Measurements from ENCODE around the gene MARCKSL1. TPM values are rescaled to one million over a fixed set of nuclear protein-coding genes. Genes with fewer than 3 reads are reported as not detected.

Gene MARCKSL1
- polyA plus RNA-seq, 1 donor from 2014 or later, result 694 TPM

DNA sequence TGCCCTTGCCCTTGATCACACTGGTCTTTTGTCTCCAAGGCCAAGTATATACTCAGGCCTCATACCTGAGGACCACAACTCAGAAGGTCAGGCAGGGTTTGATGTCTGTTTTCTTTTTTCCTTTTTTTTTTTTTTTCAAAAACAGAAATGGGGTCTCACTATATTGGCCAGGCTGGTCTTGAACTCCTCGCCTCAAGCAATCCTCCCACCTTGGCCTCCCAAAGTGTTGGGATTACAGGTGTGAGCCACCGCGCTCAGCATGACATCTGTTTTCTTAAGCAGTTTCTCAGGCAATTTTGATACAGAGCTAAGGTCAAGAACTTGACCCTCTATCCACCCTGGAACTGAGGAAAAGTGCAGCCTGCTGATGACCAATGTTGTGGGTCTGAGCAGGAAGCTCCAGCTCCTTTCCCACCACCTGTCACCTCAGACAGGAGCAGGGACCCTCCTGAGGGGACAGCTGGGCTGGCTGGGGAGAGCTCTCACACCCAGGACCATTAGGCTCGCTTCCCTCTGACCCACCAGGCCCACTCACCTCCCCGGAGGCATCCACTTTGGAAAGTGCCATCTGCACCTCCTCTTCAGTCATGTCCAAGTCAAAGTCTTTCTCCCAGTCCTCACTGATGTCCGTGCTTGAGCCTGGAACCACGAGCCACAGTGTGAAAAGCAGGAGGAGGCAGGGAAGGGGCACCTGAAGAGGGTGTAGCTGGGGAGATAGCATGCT lies 32.0 kb upstream of the MARCKSL1 start:
- Histone ChIP-seq H3K4me3 (ENCODE audit: low read length) (no peak overlapping the region), H3K9ac (ENCODE audit: low read length) (no peak overlapping the region), H3K4me2 (ENCODE audit: low read length) (no peak overlapping the region), H3K9me3 (ENCODE audit: low read length) (no peaks in the 10 kb centered on the region), H3K79me2 (replicated peaks; ENCODE audit: insufficient read depth, low read length) (no peaks in the 10 kb centered on the region), H3K27me3 (ENCODE audit: insufficient read depth, low read depth, low read length) (no peaks in the 10 kb centered on the region), H2AFZ (ENCODE audit: low read depth, low read length) (no peak overlapping the region), H3K9me2 (ENCODE audit: insufficient read depth, low read length) (no peaks in the 10 kb centered on the region), H3K36me3 (ENCODE audit: insufficient read depth, low read length) (peaks cover 6% of the 10 kb centered on the region), H3F3A (ENCODE audit: insufficient read depth, low read length, poor library complexity, severe bottlenecking) (no peaks in the 10 kb centered on the region), H3K27ac (ENCODE audit: low read length) (no peak overlapping the region), H4K20me1 (ENCODE audit: insufficient read depth) (no peaks in the 10 kb centered on the region)
- no peak for TF ChIP-seq SMC3 (conservative IDR thresholded peaks at IDR 0.05; ENCODE audit: poor library complexity)
- TF ChIP-seq, protein P1, sequence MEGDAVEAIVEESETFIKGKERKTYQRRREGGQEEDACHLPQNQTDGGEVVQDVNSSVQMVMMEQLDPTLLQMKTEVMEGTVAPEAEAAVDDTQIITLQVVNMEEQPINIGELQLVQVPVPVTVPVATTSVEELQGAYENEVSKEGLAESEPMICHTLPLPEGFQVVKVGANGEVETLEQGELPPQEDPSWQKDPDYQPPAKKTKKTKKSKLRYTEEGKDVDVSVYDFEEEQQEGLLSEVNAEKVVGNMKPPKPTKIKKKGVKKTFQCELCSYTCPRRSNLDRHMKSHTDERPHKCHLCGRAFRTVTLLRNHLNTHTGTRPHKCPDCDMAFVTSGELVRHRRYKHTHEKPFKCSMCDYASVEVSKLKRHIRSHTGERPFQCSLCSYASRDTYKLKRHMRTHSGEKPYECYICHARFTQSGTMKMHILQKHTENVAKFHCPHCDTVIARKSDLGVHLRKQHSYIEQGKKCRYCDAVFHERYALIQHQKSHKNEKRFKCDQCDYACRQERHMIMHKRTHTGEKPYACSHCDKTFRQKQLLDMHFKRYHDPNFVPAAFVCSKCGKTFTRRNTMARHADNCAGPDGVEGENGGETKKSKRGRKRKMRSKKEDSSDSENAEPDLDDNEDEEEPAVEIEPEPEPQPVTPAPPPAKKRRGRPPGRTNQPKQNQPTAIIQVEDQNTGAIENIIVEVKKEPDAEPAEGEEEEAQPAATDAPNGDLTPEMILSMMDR (IDR thresholded peaks at IDR 0.05; ENCODE audit: poor library complexity, severe bottlenecking), result no peak
- no peak for TF ChIP-seq POLR2AphosphoS5 (IDR thresholded peaks at IDR 0.05)
- no peak for TF ChIP-seq RAD21 (conservative IDR thresholded peaks at IDR 0.05)
- TF ChIP-seq TAF1 (IDR thresholded peaks at IDR 0.05; ENCODE audit: low read depth), result no peak
- TF ChIP-seq EZH2 (IDR thresholded peaks at IDR 0.05; ENCODE audit: borderline replicate concordance, insufficient read depth, low read length, poor library complexity, severe bottlenecking), result no peak
- TF ChIP-seq, protein P2, sequence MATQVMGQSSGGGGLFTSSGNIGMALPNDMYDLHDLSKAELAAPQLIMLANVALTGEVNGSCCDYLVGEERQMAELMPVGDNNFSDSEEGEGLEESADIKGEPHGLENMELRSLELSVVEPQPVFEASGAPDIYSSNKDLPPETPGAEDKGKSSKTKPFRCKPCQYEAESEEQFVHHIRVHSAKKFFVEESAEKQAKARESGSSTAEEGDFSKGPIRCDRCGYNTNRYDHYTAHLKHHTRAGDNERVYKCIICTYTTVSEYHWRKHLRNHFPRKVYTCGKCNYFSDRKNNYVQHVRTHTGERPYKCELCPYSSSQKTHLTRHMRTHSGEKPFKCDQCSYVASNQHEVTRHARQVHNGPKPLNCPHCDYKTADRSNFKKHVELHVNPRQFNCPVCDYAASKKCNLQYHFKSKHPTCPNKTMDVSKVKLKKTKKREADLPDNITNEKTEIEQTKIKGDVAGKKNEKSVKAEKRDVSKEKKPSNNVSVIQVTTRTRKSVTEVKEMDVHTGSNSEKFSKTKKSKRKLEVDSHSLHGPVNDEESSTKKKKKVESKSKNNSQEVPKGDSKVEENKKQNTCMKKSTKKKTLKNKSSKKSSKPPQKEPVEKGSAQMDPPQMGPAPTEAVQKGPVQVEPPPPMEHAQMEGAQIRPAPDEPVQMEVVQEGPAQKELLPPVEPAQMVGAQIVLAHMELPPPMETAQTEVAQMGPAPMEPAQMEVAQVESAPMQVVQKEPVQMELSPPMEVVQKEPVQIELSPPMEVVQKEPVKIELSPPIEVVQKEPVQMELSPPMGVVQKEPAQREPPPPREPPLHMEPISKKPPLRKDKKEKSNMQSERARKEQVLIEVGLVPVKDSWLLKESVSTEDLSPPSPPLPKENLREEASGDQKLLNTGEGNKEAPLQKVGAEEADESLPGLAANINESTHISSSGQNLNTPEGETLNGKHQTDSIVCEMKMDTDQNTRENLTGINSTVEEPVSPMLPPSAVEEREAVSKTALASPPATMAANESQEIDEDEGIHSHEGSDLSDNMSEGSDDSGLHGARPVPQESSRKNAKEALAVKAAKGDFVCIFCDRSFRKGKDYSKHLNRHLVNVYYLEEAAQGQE (IDR thresholded peaks at IDR 0.05; ENCODE audit: borderline replicate concordance), result no peak
- no peak for TF ChIP-seq MXI1 (conservative IDR thresholded peaks at IDR 0.05; ENCODE audit: poor library complexity, severe bottlenecking)
- TF ChIP-seq EP300 (conservative IDR thresholded peaks at IDR 0.05; ENCODE audit: poor library complexity, severe bottlenecking), result no peak

DNA sequence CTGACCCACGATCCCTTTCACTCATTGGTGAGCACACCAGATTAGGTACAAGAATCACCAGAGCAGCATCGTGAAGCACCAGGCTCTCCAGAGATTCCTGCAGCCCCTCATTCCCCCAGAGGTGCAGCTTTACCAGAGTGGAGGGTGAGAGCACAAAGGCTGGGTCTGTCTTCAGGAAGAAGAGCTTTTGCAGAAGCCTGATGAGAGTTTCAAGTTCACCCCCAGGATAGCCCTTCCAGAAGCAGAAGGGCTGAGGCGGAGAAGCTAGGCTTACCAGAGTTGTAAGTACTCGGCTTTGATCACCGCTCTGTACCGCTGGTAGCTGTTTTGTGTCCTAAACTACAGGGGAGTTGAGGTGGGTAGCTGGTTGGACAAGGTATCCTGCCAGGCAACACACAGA lies 29.4 kb upstream of the MARCKSL1 start:
- TF ChIP-seq POLR2AphosphoS5 (IDR thresholded peaks at IDR 0.05), result no peak
- no peak for TF ChIP-seq RAD21 (conservative IDR thresholded peaks at IDR 0.05)
- TF ChIP-seq EZH2 (IDR thresholded peaks at IDR 0.05; ENCODE audit: borderline replicate concordance, insufficient read depth, low read length, poor library complexity, severe bottlenecking), result no peak
- no peak for TF ChIP-seq EP300 (conservative IDR thresholded peaks at IDR 0.05; ENCODE audit: poor library complexity, severe bottlenecking)
- TF ChIP-seq, protein P2 (IDR thresholded peaks at IDR 0.05; ENCODE audit: borderline replicate concordance), result no peak
- Histone ChIP-seq H4K20me1 (ENCODE audit: insufficient read depth) (no peaks in the 10 kb centered on the region), H3K36me3 (ENCODE audit: insufficient read depth, low read length) (no peaks in the 10 kb centered on the region), H3K9ac (ENCODE audit: low read length) (no peak overlapping the region), H3K9me3 (ENCODE audit: low read length) (no peaks in the 10 kb centered on the region), H3K27ac (ENCODE audit: low read length) (no peak overlapping the region), H3F3A (ENCODE audit: insufficient read depth, low read length, poor library complexity, severe bottlenecking) (no peaks in the 10 kb centered on the region), H3K4me2 (ENCODE audit: low read length) (no peak overlapping the region), H2AFZ (ENCODE audit: low read depth, low read length) (no peak overlapping the region), H3K79me2 (replicated peaks; ENCODE audit: insufficient read depth, low read length) (no peaks in the 10 kb centered on the region), H3K4me3 (ENCODE audit: low read length) (no peak overlapping the region), H3K9me2 (ENCODE audit: insufficient read depth, low read length) (no peaks in the 10 kb centered on the region), H3K27me3 (ENCODE audit: insufficient read depth, low read depth, low read length) (no peaks in the 10 kb centered on the region)
